Neuronal stem cell (in vitro differentiated cells): ENCODE data around the gene RUNDC1.
"Not testable (repeated sequence)": the region's sequence is repeated elsewhere in the genome, so short reads cannot be mapped to it uniquely, and the experiment has no call there.

Source experiments
- DNase-seq: peaks from one replicate; pipeline ENCODE4 v3.0.0-alpha.2; 2013; ENCODE audit warnings: low spot score
- H2AFZ ChIP-seq: one replicate; pipeline ENCODE4 v1.6.1; 2013; ENCODE audit warnings: mild to moderate bottlenecking, low read length, inconsistent platforms
- H2AK5ac ChIP-seq: 2 replicates; pipeline ENCODE4 v1.6.1; 2013; ENCODE audit warnings: low read depth, mild to moderate bottlenecking, inconsistent platforms, low read length, moderate library complexity, mixed read lengths
- H2BK120ac ChIP-seq: 2 replicates; pipeline ENCODE4 v1.6.1; 2013; ENCODE audit warnings: low read depth, mild to moderate bottlenecking, inconsistent platforms, low read length, moderate library complexity, mixed read lengths
- H2BK12ac ChIP-seq: one replicate; pipeline ENCODE4 v1.6.1; 2013; ENCODE audit warnings: low read length, inconsistent platforms
- H2BK15ac ChIP-seq: 2 replicates; pipeline ENCODE4 v1.6.1; 2013; ENCODE audit warnings: mild to moderate bottlenecking, low read length, inconsistent platforms, mixed read lengths
- H2BK5ac ChIP-seq: one replicate; pipeline ENCODE4 v1.6.1; 2013; ENCODE audit warnings: inconsistent platforms, mild to moderate bottlenecking, low read length, moderate library complexity
- H3K14ac ChIP-seq: one replicate; pipeline ENCODE4 v1.6.1; 2013; ENCODE audit warnings: low read length, inconsistent platforms
- H3K18ac ChIP-seq: 2 replicates; pipeline ENCODE4 v1.6.1; 2013; ENCODE audit warnings: low read length, inconsistent platforms
- H3K23ac ChIP-seq: 2 replicates; pipeline ENCODE4 v1.6.1; 2013; ENCODE audit warnings: low read depth, mild to moderate bottlenecking, mixed read lengths, low read length, inconsistent platforms; ENCODE audit not compliant: poor library complexity
- H3K27ac ChIP-seq: replicated peaks from 3 replicates; pipeline ENCODE4 v1.5.1; 2013; ENCODE audit warnings: low read length, inconsistent platforms
- H3K27me3 ChIP-seq, 3 experiments: 2 replicates each; pipeline ENCODE4 v1.6.1; 2013; ENCODE audit warnings: low read length in 3 of 3, mild to moderate bottlenecking in 2 of 3, inconsistent platforms in 1 of 3, low read depth in 1 of 3, mixed read lengths in 1 of 3, moderate library complexity in 1 of 3; ENCODE audit not compliant: control insufficient read depth in 3 of 3, insufficient read depth in 3 of 3
- H3K36me3 ChIP-seq, 2 donors: replicated peaks in 1 of 2; 2 replicates each; pipeline ENCODE4 v1.6.1; 2013; ENCODE audit warnings: low read length in 2 of 2; ENCODE audit not compliant: control insufficient read depth in 2 of 2, insufficient read depth in 2 of 2
- H3K4ac ChIP-seq: 2 replicates; pipeline ENCODE4 v1.6.1; 2013; ENCODE audit warnings: inconsistent platforms, mild to moderate bottlenecking, low read length, moderate library complexity
- H3K4me1 ChIP-seq, 2 donors: 1 replicate in 1 of 2; 2 replicates in 1 of 2; pipeline ENCODE4 v1.6.1; 2013; ENCODE audit warnings: low read length in 2 of 2, low read depth in 1 of 2; ENCODE audit not compliant: control insufficient read depth in 2 of 2, insufficient read depth in 1 of 2
- H3K4me2 ChIP-seq: one replicate; pipeline ENCODE4 v1.6.1; 2013; ENCODE audit warnings: mild to moderate bottlenecking, low read length, inconsistent platforms; ENCODE audit not compliant: insufficient read depth, poor library complexity, severe bottlenecking
- H3K4me3 ChIP-seq, 2 donors: 2 replicates each; pipeline ENCODE4 v1.5.1; 2013; ENCODE audit warnings: low read length in 2 of 2, mild to moderate bottlenecking in 2 of 2, inconsistent platforms in 1 of 2, moderate library complexity in 1 of 2
- H3K79me1 ChIP-seq: one replicate; pipeline ENCODE4 v1.6.1; 2013; ENCODE audit warnings: low read depth, mild to moderate bottlenecking, inconsistent platforms, low read length, moderate library complexity
- H3K9ac ChIP-seq: one replicate; pipeline ENCODE4 v1.6.1; 2013; ENCODE audit warnings: mild to moderate bottlenecking, low read depth, low read length, inconsistent platforms; ENCODE audit not compliant: poor library complexity
- H3K9me3 ChIP-seq, 2 donors: replicated peaks in 1 of 2; 2 replicates each; pipeline versions ENCODE3 to v1.6.1; 2013; ENCODE audit warnings: low read length in 2 of 2, mild to moderate bottlenecking in 2 of 2, inconsistent platforms in 1 of 2, low read depth in 1 of 2, mixed read lengths in 1 of 2, moderate library complexity in 1 of 2; ENCODE audit not compliant: control insufficient read depth in 2 of 2, insufficient read depth in 1 of 2
- H4K8ac ChIP-seq: one replicate; pipeline ENCODE4 v1.6.1; 2013; ENCODE audit warnings: low read depth, mild to moderate bottlenecking, inconsistent platforms, low read length, moderate library complexity
- H4K91ac ChIP-seq: one replicate; pipeline ENCODE4 v1.6.1; 2013; ENCODE audit warnings: low read length, low read depth, mild to moderate bottlenecking, inconsistent platforms; ENCODE audit not compliant: poor library complexity
- WGBS, 2 donors: extraction: QIAGEN DNeasy Blood & Tissue Kit; methylation state at CpG; one replicate each; pipeline ENCODE4 v1.1.7; 2013; ENCODE audit warnings: missing lambda C conversion rate in 2 of 2, mixed read lengths in 1 of 2; ENCODE audit not compliant: insufficient read length in 2 of 2, insufficient replicate concordance in 1 of 2; ENCODE audit errors: extremely low coverage in 2 of 2; 5-methylcytosine and 5-hydroxymethylcytosine counted together

Gene RUNDC1

DNA sequence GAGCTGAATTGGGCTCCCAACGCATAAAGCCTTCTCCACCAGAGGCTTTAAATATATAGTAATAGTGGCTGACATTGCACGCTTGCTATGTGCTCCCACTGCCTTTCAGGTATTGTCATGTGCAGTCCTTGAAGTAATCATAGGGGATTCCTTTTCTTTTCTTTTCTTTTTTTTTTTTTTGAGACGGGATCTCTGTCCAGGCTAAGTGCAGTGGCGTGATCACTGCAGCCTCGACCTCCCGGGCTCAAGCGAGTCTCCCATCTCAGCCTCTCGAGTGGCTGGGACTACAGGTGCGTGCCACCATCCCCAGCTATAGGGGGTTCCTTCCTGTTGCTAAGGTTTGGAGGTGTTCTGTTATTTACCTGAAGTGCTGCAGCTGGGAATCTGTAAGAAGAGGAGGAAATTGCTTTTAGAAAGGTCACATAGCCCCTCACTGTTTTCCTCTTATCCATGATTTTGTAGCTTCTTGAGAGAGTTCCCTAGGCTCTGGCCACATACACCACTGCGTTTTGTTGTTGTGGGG is 18.7 kb downstream of the RUNDC1 start:
- H3K4me3 ChIP-seq, result peak overlapping the region; percentile 86 to 95
- no peak for DNase-seq
- H2BK5ac ChIP-seq, result no peak overlapping the region
- H4K91ac ChIP-seq, result no peak overlapping the region
- H3K4ac ChIP-seq, result no peak overlapping the region
- peak overlapping the region; percentile 98 for H3K9ac ChIP-seq
- H4K8ac ChIP-seq, result no peak overlapping the region
- H3K4me1 ChIP-seq, result peaks cover 4 to 6% of the 10 kb centered on the region in 2 donors
- no CpG with 5 or more reads among the region's 10 CpGs for WGBS, 2 donors
- H2BK120ac ChIP-seq, result no peak overlapping the region
- no peak overlapping the region for H2BK15ac ChIP-seq
- peaks cover 0 to 1% (median 0%) of the 10 kb centered on the region in 3 experiments for H3K27me3 ChIP-seq
- no peak overlapping the region for H3K27ac ChIP-seq
- H3K79me1 ChIP-seq, result peaks cover 6% of the 10 kb centered on the region
- H3K36me3 ChIP-seq, result peaks cover 33 to 55% of the 10 kb centered on the region in 2 donors
- no peaks in the 10 kb centered on the region for H3K9me3 ChIP-seq
- H3K18ac ChIP-seq, result no peak overlapping the region
- H3K23ac ChIP-seq, result no peak overlapping the region
- peak overlapping the region; percentile 12 for H3K14ac ChIP-seq
- H2AFZ ChIP-seq, result peak overlapping the region; percentile 74
- no peak overlapping the region for H2AK5ac ChIP-seq
- H3K4me2 ChIP-seq, result peak overlapping the region; percentile 80
- H2BK12ac ChIP-seq, result no peak overlapping the region

DNA sequence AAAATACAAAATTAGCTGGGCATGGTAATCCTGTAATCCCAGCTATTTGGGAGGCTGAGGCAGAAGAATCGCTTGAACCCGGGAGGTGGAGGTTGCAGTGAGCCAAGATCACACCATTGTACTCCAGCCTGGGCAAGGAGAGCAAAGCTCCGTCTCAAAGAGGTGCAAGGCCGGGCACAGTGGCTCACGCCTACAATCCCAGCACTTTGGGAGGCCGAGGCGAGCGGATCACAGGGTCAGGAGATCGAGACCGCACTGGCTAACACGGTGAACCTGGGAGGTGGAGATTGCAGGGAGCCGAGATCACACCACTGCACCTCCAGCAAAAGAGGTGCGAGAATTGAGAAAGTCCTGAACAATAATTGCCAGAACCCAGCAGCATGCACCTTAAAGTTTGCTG is 20.5 kb downstream of the RUNDC1 start:
- WGBS, 2 donors, result no CpG with 5 or more reads among the region's 13 CpGs
- H2BK15ac ChIP-seq, H3K14ac ChIP-seq, H2BK120ac ChIP-seq, H3K9me3 ChIP-seq, H3K18ac ChIP-seq, H2BK5ac ChIP-seq, H3K9ac ChIP-seq, DNase-seq, H3K79me1 ChIP-seq, H3K4me1 ChIP-seq, H4K91ac ChIP-seq, H2AK5ac ChIP-seq, H2AFZ ChIP-seq, H3K27me3 ChIP-seq, H3K4me2 ChIP-seq, H3K23ac ChIP-seq, H3K4me3 ChIP-seq, H4K8ac ChIP-seq, H2BK12ac ChIP-seq, H3K27ac ChIP-seq, H3K4ac ChIP-seq: not testable (repeated sequence)
- peaks cover 34 to 56% of the 10 kb centered on the region in 2 donors for H3K36me3 ChIP-seq

DNA sequence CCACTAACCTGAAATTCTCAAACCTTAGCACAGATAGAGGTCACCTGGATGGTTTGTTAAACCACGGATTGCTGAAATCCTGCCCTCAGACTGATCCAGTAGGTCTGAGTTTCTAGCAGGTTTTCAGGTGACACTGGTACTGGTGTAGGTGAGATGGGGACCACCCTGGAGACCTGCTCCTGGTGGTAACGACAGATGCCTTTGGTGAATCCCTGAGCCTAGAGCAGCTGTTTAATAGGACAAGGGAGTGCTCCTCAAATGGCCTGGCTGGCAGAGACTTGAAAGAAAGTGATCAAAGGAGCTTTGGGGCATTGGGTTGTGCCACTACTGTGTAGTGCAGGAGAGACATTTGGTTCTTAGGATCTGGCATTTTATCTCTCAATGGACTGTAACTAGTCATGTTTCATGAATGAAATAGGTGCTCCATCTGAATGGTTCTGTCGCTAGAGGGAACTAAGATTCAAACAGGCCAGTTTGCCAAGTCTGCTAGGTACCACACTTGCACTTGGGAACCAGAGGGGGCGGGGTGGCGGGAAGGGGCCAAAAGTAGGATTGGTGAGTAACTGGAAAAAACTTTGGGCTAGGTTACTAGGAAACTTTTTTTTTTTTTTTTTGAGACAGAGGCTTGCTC is 23.3 kb downstream of the RUNDC1 start:
- Histone ChIP-seq H2BK5ac (no peak overlapping the region), H3K4me2 (no peak overlapping the region), H3K79me1 (peaks cover 5% of the 10 kb centered on the region), H3K4ac (no peak overlapping the region), H2BK12ac (no peak overlapping the region), H4K91ac (no peak overlapping the region), H4K8ac (no peak overlapping the region), H3K27me3 (no peaks in the 10 kb centered on the region), H2BK15ac (no peak overlapping the region), H3K14ac (no peak overlapping the region), H3K23ac (no peak overlapping the region), H3K36me3 (peaks cover 34 to 56% of the 10 kb centered on the region in 2 donors), H3K18ac (no peak overlapping the region), H3K9ac (peak overlapping the region; percentile 12), H3K4me1 (peaks cover 0 to 9% of the 10 kb centered on the region in 2 donors), H3K9me3 (no peaks in the 10 kb centered on the region), H2AFZ (no peak overlapping the region), H3K4me3 (no peak overlapping the region), H2AK5ac (no peak overlapping the region), H2BK120ac (no peak overlapping the region), H3K27ac (no peak overlapping the region)
- DNase-seq, result no peak
- WGBS, 2 donors, result no CpG with 5 or more reads among the region's 5 CpGs

DNA sequence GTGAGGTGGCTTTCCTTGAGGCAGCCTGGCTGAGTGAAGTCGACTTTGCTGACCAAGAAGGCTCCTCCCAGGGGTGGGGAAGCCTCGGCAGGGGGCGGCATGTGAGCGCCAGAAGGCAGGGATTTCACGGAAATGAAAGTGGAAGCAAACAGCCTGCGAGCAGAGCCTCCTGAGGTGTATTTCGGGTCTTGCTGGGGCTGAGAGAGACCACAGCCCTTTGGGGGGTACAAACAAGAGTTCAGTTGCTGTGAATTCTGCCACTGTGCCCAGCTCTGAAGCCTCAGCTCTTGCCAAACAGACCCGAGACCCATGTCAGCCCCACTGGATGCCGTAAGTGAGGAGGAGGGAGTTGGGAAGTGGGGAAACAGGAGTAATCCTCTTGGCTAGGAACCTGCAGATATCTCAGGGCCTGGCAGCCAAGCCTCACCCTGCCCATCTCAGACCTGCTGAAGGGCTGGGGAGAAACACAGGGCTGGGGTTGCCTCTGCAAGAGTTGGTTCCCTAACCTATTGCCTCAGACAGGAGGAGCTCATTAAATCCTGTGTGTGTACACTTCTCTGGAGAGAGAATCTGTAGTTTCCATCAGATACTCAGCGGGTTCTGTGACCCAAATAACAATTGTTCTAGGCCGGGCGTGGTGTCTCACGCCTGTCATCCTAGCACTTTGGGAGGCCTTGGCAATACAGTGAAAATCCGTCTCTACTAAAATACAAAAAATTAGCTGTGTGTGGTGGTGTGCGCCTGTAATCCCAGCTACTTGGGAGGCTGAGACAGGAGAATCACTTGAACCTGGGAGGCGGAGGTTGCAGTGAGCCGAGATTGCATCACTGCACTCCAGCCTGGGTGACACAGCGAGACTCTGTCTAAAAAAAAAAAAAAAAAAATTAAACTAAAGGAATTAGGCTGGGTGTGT is 26.5 kb downstream of the RUNDC1 start, which contains the start of gene IFI35:
IFI35 (plus strand) TSS at position 146 of the 913 bp plus-strand sequence; CDS start at position 310, 164 bp downstream.
- Histone ChIP-seq H3K4me1 (peaks cover 0 to 5% of the 10 kb centered on the region in 2 donors), H3K27ac (peak within 1 kb of the TSS; percentile 66), H3K18ac (no peak within 1 kb of the TSS), H2BK12ac (no peak within 1 kb of the TSS), H3K9me3 (no peaks in the 10 kb centered on the region), H3K4ac (no peak within 1 kb of the TSS), H2AK5ac (no peak within 1 kb of the TSS), H3K23ac (peak within 1 kb of the TSS; percentile 16), H4K8ac (no peak within 1 kb of the TSS), H2AFZ (peak within 1 kb of the TSS; percentile 77), H3K79me1 (no peaks in the 10 kb centered on the region), H2BK120ac (no peak within 1 kb of the TSS), H3K9ac (peak within 1 kb of the TSS; percentile 84), H2BK5ac (no peak within 1 kb of the TSS), H3K36me3 (peaks cover 17 to 28% of the 10 kb centered on the region in 2 donors), H3K27me3 (no peaks in the 10 kb centered on the region), H2BK15ac (no peak within 1 kb of the TSS), H3K14ac (no peak within 1 kb of the TSS), H4K91ac (no peak within 1 kb of the TSS), H3K4me3 (peak within 1 kb of the TSS in 1 of 2 donors; percentile 7), H3K4me2 (peak within 1 kb of the TSS; percentile 14)
- no CpG with 5 or more reads among the region's 18 CpGs for WGBS, 2 donors
- no peak for DNase-seq
